HG02763 (cell line): ENCODE results near the gene ATP8A2.
"Not testable (repeated sequence)": the region's sequence is repeated elsewhere in the genome, so short reads cannot be mapped to it uniquely, and the experiment has no call there.

ENCODE experiments used
- ATAC-seq: cut with Tn5 transposase; IDR thresholded peaks from one replicate; pipeline ENCODE4 v1.9.1; 2021; ENCODE audit warnings: mild to moderate bottlenecking, moderate library complexity; ENCODE audit not compliant: unreplicated experiment

ATP8A2 gene

GRCh38 chr13:25943081-25943480 lies 571.3 kb downstream of the ATP8A2 start:
- no peak for ATAC-seq

GRCh38 chr13:25943658-25944057 lies 571.9 kb downstream of the ATP8A2 start:
- ATAC-seq = no peak

GRCh38 chr13:25945596-25945995 lies 573.8 kb downstream of the ATP8A2 start:
- ATAC-seq = no peak

GRCh38 chr13:25946321-25946720 lies 574.5 kb downstream of the ATP8A2 start:
- ATAC-seq = no peak

DNA sequence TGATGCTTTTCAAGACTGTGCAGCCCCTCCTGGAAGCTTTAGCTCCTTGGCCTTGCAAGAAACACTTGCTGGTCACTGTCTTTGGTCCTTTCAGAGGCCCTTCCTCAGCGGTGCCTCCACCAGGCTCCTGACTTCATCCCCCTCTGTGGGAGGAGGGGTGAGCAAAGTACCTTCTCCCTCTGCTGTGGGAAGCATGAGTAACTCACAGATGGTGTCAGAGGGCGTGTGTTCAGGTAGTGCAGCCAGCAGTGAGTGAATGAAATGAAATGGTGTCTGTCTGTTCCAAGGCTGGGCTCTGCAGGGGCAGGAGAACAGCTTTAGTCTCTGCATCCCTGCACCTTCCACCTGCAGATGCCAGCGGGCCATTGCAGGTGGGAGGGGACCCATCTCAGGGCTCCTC lies 577.1 kb downstream of the ATP8A2 start:
- no peak for ATAC-seq

DNA sequence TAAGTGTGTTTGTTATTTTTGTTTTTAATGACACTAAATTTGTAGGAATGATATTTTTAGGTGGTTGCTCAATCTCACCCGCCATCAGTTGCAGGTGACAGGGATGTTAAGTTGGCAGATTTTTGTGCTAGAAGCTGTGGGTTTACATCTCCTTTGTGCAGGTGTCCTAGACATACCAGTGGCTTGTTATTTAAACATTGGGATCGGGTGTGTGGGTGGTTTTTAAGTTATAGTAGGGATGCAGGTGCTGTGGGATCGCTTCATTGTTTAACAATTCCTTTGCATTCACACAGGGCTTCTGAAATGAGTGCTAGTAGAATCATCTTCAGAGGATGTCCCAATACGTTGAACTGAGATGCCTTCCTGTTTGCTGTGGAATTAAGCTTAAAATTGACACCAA lies 580.1 kb downstream of the ATP8A2 start:
- ATAC-seq = no peak

- not testable (repeated sequence) for ATAC-seq
These were observed 582.3 kb downstream of the ATP8A2 start for GRCh38 chr13:25954080-25954479.

DNA sequence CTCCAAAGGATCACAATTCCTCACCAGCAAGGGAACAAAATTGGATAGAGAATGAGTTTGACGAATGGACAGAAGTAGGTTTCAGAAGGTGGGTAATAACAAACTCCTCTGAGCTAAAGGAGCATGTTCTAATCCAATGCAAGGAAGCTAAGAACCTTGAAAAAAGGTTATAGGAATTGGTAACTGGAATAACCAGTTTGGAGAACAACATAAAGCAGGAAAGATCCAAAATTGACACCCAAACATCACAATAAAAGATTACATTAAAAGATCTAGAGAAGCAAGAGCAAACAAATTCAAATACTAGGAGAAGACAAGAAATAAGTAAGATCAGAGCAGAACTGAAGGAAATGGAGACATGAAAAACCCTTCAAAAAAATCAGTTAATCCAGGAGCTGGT lies 583.2 kb downstream of the ATP8A2 start:
- not testable (repeated sequence) for ATAC-seq

DNA sequence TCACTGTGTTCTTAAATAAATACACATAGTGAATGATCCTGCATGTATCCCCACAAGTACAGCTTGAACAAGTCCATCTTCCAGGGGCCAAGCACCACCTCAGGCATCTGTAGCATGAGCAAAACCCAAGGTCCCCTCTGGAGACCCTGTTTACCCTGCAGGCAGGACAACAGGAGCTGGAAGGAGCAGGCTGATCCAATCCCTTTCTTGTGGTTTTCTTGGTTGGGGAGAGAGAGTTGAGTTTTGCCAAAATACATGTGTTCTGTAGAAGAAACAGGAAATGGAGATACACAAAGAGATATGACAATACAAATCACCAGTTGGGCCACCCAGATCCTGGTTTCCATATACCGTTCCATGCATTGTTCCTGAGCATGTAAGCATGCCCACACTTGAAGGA lies 587.2 kb downstream of the ATP8A2 start:
- ATAC-seq = no peak

DNA sequence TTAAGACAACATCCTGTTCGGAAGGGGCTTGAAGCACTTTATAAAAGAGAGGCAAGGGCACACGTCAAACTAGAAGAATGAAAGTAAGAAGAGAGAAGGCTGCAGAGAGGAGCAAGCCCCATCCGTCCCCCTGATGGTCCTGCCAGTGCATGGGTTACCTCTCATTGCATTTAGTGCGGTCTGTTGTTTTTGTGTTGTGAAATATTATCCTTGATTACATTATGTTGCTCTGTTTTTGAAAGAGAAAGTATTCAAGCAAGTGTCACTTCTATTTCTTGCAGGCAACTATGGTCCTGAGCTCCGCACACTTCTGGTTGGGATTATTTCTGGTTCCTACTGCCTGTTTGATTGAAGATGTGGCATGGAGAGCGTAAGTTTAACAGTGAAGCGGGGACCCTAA lies 589.5 kb downstream of the ATP8A2 start:
- no peak for ATAC-seq

DNA sequence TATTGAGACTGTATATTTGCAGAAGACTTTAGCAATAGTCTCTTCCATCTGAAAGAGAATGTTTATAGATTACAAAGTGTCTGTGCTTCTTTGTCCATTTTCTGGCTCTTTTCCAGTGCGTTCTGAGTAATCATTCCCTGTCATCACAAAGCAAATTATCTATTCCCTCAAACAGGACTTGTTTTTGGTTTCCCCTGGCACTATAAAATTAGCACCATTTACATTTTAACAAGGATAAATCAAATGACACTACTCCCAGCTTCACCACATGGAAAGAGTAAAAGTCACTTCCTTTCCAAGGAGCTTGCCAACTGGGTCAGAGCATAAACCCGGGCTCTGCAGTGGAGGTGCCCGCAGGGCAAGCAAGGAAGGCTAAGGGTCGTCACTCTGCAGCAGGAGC lies 591.9 kb downstream of the ATP8A2 start:
- ATAC-seq = no peak

DNA sequence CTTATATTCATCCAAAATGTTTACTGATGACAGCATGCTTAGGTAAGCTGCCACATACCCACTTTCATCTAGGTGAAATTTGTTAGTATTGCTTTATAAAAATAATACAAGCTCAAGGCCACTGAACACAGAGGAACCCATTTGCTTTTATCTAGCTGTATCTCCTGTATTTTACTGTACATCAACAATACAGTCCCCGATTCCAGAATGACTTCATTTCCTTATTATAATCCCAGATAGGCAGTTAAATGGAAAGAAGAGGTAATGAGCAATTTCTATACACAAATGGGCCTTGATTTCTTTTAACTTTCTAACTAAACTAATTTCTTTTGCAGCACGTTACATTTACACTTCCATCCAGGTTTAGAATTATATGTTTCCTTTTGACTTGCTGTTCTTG lies 593.8 kb downstream of the ATP8A2 start:
- no peak for ATAC-seq

DNA sequence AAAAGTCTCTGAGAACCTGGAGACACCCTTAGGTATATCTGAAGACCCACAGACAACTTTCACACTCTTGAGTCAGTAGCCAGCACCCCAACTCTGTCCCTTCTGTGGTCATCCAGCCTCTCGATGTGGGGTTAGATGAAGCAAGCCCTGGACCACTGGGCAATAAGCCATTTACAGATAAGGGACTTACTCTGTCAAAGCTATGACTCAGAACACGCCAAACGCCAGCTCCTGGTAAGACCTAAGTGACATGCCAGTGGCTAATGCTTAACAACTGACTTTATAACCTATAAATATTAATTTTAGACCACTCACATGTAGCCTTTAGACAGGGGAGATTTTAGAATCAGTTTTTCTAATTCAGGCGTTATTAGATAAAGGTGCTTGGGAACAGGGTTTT lies 594.3 kb downstream of the ATP8A2 start:
- no peak for ATAC-seq

DNA sequence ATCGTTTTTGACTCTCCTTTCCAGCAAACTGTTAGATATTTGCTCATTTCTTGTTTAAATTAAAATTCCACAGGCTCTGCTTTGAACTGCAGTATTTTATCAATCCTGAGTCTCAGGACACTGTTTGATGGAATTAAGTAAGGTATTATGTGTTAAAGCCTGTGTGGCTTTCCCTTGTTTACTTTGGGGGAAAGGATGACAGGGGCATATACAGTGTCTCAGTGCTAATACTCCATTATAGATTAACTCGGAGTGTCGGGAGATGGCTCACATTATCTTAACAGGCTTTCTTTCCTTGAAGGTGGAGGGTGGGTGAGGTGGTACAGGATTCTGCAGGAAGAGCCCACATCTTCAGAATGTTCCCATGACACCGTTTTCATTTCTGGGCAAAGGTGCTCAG lies 595.4 kb downstream of the ATP8A2 start:
- no peak for ATAC-seq

GRCh38 chr13:25971047-25971446 lies 599.3 kb downstream of the ATP8A2 start:
- no peak for ATAC-seq

- no peak for ATAC-seq
These were observed 599.8 kb downstream of the ATP8A2 start for GRCh38 chr13:25971459-25972145.

DNA sequence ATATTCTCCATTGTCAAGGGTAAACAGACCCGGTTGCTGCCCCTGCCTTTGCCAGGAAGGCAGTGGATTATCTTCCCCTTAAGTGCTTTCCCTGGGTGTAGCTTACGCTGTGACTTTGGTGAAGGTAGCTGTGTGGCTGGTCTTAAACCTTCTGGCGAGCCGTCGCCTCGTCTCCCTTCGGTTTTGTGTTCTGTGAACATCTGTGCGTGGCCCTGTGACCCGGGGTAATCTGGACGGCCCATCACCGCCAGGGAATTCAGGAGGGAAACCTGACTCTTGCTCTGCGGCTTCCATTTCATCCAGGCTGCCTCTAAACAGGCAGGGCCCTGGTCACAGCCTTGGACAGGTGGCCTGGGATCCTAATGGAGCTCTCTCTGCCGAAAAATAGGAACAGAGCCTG lies 601.3 kb downstream of the ATP8A2 start:
- no peak for ATAC-seq

DNA sequence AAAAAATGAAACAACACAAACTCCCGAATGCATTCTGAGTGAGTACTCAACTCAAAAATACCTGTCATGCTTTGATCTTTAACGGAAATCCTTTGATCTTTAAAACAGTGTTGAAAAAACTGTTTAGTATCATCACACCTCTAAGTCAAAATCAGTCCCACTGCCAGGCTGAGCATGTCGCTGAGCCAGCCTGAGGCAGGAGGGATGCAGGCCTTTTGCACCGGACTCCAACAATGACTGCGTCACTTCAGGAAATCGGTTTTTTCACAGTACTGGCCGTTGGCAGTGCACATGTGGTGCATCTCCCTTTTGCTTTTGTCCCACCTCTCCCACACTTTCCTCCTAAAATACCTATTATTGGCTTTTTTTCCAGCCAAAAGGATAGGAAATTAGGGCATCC lies 601.8 kb downstream of the ATP8A2 start:
- ATAC-seq = no peak

DNA sequence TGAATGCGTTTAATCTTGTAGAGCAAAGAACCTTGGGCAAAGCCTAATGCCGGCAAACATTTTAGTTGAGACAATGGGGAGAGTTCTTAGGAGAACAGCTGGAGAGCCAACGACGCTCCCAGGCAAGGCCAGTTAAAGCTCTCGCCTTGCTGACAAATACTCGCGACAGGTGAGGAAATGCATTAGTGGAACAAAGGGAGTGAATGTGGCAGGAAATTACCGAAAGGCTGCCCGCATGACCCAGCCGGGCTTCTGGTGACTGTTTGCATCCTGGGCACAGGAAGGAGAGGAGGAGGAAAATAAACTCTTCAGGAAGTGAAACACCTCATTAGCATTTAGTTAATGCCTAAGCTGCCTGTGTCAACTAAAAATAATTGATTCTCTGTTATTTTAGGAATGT lies 605.4 kb downstream of the ATP8A2 start:
- ATAC-seq = no peak

- no peak for ATAC-seq
These were observed 605.9 kb downstream of the ATP8A2 start for GRCh38 chr13:25977671-25978070.

- no peak for ATAC-seq
These were observed 607.2 kb downstream of the ATP8A2 start for GRCh38 chr13:25978961-25979360.

DNA sequence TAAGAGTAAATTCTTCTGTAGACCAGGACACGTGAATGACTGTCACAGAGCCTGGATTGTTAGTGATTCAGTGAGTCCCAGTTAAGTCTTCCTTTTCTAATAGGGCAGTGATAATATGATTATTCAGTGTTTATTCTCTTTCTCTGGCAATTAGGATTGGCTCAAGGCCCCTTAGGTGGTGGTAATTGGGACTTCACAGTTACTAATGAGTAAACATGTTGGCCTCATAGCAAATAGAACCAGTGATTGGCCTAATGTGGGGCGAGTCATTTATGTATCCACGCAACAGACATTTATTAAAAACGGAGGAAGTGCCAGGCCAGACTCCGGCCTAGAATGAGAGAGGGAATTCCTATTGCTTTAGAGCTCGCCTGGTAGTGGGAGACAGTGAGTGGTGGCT lies 607.6 kb downstream of the ATP8A2 start:
- ATAC-seq = no peak

GRCh38 chr13:25980255-25980654 lies 608.5 kb downstream of the ATP8A2 start:
- ATAC-seq = no peak
